ENCODE measurements around the gene SYAP1.
"Not testable (repeated sequence)": the region's sequence is repeated elsewhere in the genome, so short reads cannot be mapped to it uniquely, and the experiment has no call there.

SYAP1 gene

DNA sequence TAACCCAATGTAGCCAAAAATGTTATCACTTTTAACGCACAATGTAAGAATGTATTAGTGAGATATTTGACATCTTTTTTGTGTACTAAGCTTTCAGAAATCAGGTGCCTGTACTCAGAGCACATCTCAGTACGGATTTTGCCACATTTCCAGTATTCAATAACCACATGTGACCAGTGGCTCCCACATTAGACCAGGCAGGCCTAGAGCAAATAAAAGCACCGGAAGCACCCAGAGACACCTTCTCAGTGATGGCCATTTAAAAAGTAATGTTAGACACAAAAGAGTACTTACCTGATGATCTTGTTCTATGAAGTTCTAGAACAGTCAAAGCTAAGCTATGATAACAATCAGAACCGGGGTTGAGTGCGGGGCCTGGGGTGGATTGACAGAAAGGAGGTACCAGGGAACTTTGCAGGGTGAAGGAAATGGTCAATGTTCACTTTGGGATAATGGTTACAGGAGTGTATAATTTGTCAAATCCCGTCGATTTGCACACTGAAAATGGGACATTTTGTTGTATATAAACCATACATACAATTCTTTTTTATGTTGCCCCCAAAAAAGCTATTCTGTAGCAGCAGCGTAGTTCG lies 8.1 kb upstream of the SYAP1 start:
- in situ Hi-C loops (cut with MboI; ENCODE audit: low sequenced_read_pairs): no loop called here
- Histone ChIP-seq H3K27me3 (ENCODE audit: low read depth) (no peaks in the 10 kb centered on the region), H3K4me1 (peaks cover 2% of the 10 kb centered on the region; the same call in 1 of the 2 replicates), H3K4me3 (peak overlapping the region; percentile 64), H3K9me3 (no peaks in the 10 kb centered on the region), H3K36me3 (replicated peaks) (peaks cover 7% of the 10 kb centered on the region)
- peak; percentile 4 to 17 for DNase-seq (ENCODE audit: low spot score in 2 of 2)

DNA sequence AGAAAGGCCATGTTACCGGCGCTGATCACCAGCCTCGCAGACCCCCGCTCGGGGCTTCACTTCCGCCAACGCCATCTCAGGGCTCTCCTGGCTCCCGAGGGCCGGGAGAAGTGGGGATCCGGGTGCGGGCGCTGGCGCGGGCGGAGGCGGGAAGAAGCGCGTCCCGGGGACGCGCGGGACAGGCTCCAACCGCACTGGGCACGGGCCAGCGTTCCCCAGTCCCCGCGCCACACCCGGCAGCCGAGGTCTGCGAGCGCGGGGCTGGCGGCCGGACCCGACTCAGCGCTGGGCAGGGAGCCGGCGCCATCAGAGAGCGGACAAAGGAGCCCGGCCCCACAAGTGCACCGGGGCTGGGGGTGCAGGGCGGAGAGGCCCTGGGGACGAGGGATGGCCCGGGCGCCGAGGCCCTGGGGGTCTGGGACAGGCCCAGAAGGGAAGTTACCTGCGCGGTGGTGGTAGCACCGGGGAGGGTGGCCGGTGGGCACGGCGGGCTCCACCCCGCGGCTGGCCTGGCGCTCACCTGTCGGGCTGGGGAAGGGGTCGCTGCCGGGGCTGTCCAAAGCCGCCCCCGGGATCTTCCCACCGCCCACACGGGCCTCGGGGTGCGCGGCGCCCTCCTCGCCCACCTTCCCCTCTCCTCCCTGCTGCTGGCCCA lies 7.4 kb upstream of the SYAP1 start:
- no peaks in the 10 kb centered on the region for H3K9me3 ChIP-seq
- peaks cover 6% of the 10 kb centered on the region for H3K36me3 ChIP-seq (replicated peaks)
- H3K4me3 ChIP-seq: peak overlapping the region; percentile 64
- peak in 1 of 2 experiments; percentile 46 for DNase-seq (ENCODE audit: low spot score in 2 of 2)
- H3K4me1 ChIP-seq: peaks cover 2% of the 10 kb centered on the region; the same call in 1 of the 2 replicates
- in situ Hi-C loops (cut with MboI; ENCODE audit: low sequenced_read_pairs): no loop called here
- H3K27me3 ChIP-seq (ENCODE audit: low read depth): no peaks in the 10 kb centered on the region

DNA sequence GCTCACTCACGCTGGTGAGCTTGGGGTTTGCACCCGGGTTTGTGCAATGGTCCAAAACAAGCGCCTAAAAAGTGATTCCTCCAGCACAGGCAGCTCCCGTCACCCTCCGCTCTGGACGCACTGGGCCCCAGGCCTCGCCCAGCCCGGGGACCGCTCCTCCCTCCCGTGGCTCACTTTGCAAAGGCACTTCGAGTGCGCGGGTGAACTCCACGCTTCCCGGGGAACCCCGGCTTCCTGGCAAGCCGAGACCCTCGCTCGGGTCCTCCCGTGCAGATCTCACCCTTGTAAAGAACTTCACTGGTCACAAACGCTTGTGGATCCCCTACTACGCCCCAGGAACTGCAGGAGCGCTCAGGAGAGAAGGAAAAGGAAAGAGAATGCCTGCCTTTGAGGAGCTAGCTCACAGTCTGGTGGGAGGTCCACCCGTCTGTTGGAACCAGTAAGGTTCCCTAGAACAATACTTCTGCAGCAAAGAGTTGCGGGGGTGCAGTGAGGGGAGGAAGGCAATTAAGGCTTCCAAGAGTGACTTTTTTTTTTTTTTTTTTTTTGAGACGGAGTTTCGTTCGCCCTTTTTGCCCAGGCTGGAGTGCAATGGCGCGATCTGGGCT lies 6.8 kb upstream of the SYAP1 start, which contains the start of gene CTPS2:
Gene CTPS2 (minus strand): TSS at position 122 of the 608 bp plus-strand sequence. CDS start 9,767 bp downstream, outside the sequence.
- peak; percentile 55 to 86 for DNase-seq (ENCODE audit: low spot score in 2 of 2)
- in situ Hi-C loops (cut with MboI; ENCODE audit: low sequenced_read_pairs): no loop called here
- Histone ChIP-seq H3K27me3 (ENCODE audit: low read depth) (no peaks in the 10 kb centered on the region), H3K36me3 (replicated peaks) (no peaks in the 10 kb centered on the region; the same call in 1 of the 2 replicates), H3K4me1 (peaks cover 2% of the 10 kb centered on the region; the same call in 1 of the 2 replicates), H3K9me3 (no peaks in the 10 kb centered on the region), H3K4me3 (peak within 1 kb of the TSS; percentile 64)

DNA sequence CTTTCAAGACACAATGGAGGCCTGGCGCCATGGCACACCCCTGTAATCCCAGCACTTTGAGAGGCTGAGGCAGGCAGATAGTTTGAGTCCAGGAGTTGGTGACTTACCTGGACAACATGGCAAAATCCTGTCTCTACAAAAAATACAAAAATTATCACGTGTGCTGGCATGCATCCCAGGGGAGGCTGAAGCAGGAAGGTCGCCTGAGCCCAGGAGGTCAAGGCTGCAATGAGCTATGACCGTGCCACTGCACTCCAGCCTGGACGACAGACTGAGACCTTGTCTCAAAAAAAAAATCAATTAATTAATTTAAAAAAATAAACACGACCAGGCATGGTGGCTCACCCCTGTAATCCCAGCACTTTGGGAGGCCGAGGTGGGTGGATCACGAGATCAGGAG lies 4.9 kb upstream of the SYAP1 start:
- Histone ChIP-seq H3K9me3 (no peaks in the 10 kb centered on the region), H3K27me3 (ENCODE audit: low read depth) (no peaks in the 10 kb centered on the region), H3K36me3 (replicated peaks) (no peaks in the 10 kb centered on the region), H3K4me3 (no peak overlapping the region), H3K4me1 (peaks cover 6% of the 10 kb centered on the region)
- in situ Hi-C loops (cut with MboI; ENCODE audit: low sequenced_read_pairs): no loop called here
- no peak for DNase-seq (ENCODE audit: low spot score in 2 of 2)

DNA sequence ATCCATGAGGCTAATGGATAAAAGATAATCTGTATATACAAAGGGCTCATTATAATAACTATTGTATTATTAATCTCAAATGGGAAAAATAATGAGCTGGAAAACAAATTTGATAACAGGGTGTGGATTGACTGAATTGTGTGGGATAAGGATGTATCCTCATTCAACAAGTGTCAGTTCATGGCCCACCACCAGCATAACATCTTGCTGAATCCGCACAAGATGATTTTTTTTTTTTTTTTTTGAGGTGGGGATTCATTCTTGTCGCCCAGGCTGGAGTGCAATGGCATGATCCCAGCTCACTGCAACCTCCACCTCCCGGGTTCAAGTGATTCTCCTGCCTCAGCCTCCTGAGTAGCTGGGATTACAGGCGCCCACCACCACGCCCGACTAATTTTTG lies 3.8 kb upstream of the SYAP1 start:
- H3K4me1 ChIP-seq; DNase-seq (ENCODE audit: low spot score in 2 of 2); H3K36me3 ChIP-seq (replicated peaks); H3K27me3 ChIP-seq (ENCODE audit: low read depth); H3K4me3 ChIP-seq; H3K9me3 ChIP-seq; in situ Hi-C loops (cut with MboI; ENCODE audit: low sequenced_read_pairs): not testable (repeated sequence)

DNA sequence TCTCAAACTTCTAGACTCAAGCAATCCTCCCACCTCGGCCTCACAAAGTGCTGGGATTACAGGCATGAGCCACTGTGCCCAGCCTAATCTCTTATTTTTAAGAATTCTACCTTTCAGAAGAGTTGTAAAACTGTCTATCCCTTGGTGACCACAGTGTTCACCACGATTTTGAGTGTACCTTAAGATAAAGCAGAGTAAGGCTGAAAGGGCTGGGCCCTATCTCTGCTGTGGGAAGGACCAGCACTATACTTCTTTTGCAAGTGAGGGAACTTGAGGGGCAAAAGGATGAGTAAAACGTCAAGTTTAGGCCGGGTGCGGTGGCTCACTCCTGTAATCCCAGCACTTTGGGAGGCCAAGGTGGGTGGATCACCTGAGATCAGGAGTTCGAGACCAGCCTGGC lies 3.0 kb upstream of the SYAP1 start:
- H3K9me3 ChIP-seq; H3K27me3 ChIP-seq (ENCODE audit: low read depth); H3K4me3 ChIP-seq; H3K4me1 ChIP-seq; DNase-seq (ENCODE audit: low spot score in 2 of 2); in situ Hi-C loops (cut with MboI; ENCODE audit: low sequenced_read_pairs); H3K36me3 ChIP-seq (replicated peaks): not testable (repeated sequence)

DNA sequence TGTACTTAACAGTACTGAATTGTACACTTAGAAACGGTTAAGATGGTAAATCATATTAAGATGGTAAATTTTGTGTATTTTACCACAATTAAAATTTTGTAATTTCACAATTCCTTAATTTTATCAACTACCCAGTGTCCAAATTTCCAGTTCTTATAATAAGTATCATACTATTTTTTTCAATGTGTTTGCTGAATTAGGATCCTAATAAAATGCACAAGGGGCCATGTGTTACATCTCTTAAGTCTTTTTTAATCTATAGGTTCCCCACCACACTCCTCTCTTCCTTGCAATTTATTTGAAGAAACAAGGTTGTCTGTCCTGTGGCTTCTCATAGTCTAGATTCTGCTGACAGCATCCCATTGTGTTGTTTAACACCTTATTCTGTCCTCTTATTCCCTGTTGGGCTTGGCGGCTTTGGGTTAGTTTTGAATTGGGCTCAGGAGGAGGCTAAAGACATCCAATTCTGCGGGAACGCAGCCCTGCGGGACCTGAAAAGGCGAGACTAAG lies 533 bp upstream of the SYAP1 start:
- DNase-seq (ENCODE audit: low spot score in 2 of 2): no peak
- in situ Hi-C loops (cut with MboI; ENCODE audit: low sequenced_read_pairs): no loop called here

DNA sequence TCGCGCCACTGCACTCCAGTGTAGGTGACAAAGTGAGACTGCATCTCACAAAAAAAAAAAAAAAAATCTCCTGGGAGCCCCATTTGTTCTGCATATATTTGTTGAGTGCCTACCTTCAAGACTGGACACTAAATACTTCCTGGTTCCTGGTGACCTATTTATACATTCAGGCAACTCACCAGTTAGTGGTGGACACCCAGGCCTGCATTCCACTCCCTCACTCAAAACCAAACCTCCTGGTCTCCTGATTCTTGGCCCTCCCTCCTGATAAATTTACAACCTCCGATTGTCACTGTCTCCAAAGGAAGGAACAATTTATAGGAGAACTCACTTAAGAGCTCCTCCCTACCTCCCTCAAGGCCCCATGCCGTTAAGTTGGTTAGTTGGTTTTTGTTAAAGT lies 3.1 kb downstream of the SYAP1 start:
- no peaks in the 10 kb centered on the region for H3K27me3 ChIP-seq (ENCODE audit: low read depth)
- no peaks in the 10 kb centered on the region for H3K9me3 ChIP-seq
- no peak for DNase-seq (ENCODE audit: low spot score in 2 of 2)
- in situ Hi-C loops (cut with MboI; ENCODE audit: low sequenced_read_pairs): loop anchor here (5.0 kb wide), 1 partner anchor 50 kb away; no protein-coding TSS in a partner anchor
- no peaks in the 10 kb centered on the region for H3K36me3 ChIP-seq (replicated peaks)
- H3K4me1 ChIP-seq: peaks cover 10% of the 10 kb centered on the region
- no peak overlapping the region for H3K4me3 ChIP-seq

More for the DNA sequence above, 533 bp upstream of the SYAP1 start:
- Histone ChIP-seq H3K4me1 (peaks cover 4% of the 10 kb centered on the region), H3K9me3 (no peaks in the 10 kb centered on the region), H3K36me3 (replicated peaks) (no peaks in the 10 kb centered on the region), H3K27me3 (ENCODE audit: low read depth) (no peaks in the 10 kb centered on the region), H3K4me3 (peak overlapping the region; percentile 88)

DNA sequence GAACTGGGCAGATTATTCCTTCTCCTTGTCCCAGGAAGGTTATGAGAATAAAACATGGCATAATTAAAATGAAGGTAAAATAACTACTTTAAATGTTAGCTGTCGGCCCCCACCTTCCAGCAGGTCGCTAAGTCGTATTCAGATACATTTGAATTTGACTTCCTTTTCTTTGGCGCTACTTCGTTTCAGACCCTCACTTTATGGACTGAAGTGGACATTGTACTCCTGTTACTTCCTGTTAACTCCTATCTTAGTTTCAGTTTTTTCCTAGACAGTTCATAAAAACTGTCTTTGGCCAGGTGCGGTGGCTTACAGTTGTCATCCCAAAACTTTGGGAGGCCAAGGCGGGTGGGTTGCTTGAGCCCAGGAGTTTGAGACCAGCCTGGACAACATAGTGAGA lies 5.7 kb downstream of the SYAP1 start:
- no peaks in the 10 kb centered on the region for H3K27me3 ChIP-seq (ENCODE audit: low read depth)
- no peak overlapping the region for H3K4me3 ChIP-seq
- no peaks in the 10 kb centered on the region for H3K36me3 ChIP-seq (replicated peaks)
- H3K9me3 ChIP-seq: peaks cover 6% of the 10 kb centered on the region; the same call in 1 of the 2 replicates
- in situ Hi-C loops (cut with MboI; ENCODE audit: low sequenced_read_pairs): no loop called here
- no peak for DNase-seq (ENCODE audit: low spot score in 2 of 2)
- peaks cover 6% of the 10 kb centered on the region; the same call in 1 of the 2 replicates for H3K4me1 ChIP-seq

DNA sequence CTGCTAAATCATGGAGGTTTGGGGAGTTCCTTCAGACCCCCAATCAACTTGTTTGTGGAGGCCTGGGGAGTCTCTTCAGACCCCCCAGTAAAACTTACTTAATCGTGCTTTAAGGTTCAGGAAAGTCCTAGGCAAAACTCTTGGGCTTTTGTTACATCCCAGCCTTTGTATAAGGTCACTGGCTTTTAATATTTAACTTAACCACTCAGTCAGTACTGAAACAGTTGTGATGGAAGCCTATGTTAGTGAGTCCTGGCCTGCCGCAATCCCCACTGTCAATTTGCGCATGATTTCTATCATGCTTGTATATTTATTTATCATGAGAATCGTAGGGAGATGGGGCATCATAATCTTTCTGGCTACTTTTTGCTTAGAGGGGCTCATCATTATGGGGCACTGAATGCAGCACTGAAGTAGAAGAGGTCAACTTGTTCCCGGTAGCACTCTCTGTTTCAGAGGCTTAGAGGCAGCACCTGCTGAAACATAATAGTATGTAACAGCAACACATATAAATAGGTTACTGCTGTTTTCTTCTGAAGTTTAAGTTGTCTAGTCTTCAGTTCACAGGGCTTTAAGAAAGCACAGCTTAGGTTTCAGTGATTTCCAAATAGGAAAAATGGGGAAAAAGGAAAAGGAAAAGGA lies 7.1 kb downstream of the SYAP1 start:
- in situ Hi-C loops (cut with MboI; ENCODE audit: low sequenced_read_pairs); H3K27me3 ChIP-seq (ENCODE audit: low read depth); H3K9me3 ChIP-seq; H3K4me3 ChIP-seq; H3K36me3 ChIP-seq (replicated peaks); DNase-seq (ENCODE audit: low spot score in 2 of 2); H3K4me1 ChIP-seq: not testable (repeated sequence)

DNA sequence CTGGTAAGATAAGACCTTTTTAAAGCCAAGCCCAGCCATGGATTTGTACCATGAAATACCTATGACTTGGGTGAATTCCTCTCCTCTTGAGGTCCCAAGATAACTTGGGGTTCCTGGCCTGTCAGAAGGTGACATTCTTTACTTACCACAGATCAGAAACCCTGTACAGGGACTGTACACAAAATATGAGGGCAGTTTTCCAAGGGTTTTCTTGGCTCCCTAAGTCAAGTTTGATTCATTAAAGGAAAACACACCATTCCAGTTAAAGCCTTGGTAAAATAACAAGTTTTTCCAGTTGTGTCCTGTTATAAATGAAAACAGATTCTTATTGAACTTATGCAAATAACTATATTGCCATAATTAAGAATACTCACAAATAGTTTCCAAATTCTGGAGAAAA lies 8.2 kb downstream of the SYAP1 start:
- peaks cover 6% of the 10 kb centered on the region; the same call in 1 of the 2 replicates for H3K4me1 ChIP-seq
- H3K9me3 ChIP-seq: peaks cover 6% of the 10 kb centered on the region; the same call in 1 of the 2 replicates
- no peak overlapping the region for H3K4me3 ChIP-seq
- H3K27me3 ChIP-seq (ENCODE audit: low read depth): no peaks in the 10 kb centered on the region
- no peaks in the 10 kb centered on the region for H3K36me3 ChIP-seq (replicated peaks)
- no peak for DNase-seq (ENCODE audit: low spot score in 2 of 2)
- in situ Hi-C loops (cut with MboI; ENCODE audit: low sequenced_read_pairs): no loop called here

DNA sequence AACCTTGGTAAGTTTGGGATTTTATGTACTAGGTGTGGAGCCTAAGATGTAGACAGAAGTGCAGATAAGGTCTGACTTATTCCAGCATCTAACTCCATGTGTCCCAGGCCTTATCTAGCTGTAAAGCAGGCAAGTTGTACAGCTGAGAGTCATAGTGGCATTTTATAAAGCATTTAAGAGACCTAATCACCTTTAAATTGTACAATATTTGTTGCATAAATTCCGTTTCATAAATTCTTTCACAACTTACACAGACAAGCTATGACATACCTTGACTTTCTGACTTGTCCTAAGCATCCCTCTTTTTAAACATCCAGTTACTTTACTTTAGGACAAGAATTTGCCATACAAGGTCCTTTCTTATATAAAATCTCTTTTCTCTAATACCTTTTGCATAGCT lies 11.0 kb downstream of the SYAP1 start:
- DNase-seq (ENCODE audit: low spot score in 2 of 2): no peak
- in situ Hi-C loops (cut with MboI; ENCODE audit: low sequenced_read_pairs): no loop called here
- H3K27me3 ChIP-seq (ENCODE audit: low read depth): no peaks in the 10 kb centered on the region
- peaks cover 3% of the 10 kb centered on the region; the same call in 1 of the 2 replicates for H3K4me1 ChIP-seq
- no peak overlapping the region for H3K4me3 ChIP-seq
- H3K9me3 ChIP-seq: peaks cover 6% of the 10 kb centered on the region; the same call in 1 of the 2 replicates
- peaks cover 3% of the 10 kb centered on the region for H3K36me3 ChIP-seq (replicated peaks)

DNA sequence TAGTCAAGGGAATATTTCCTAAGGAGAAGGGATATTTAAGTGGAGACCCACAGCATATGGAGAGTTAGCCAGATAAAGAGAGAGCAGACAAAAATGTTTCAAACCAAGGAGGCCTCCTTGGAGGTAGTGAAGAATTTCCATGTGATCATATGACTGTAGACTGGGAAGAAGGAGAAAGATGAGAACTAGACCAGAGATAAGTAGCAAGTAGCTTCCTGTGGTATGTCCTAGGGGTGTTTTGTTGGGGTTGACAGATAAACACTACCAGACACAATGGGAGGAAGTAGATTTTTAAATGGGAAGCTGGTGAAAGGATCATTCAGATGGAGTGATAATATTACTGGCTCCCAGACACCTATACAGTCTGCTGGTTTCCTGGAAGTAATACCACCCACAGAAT lies 13.6 kb downstream of the SYAP1 start:
- in situ Hi-C loops (cut with MboI; ENCODE audit: low sequenced_read_pairs): no loop called here
- Histone ChIP-seq H3K4me1 (no peaks in the 10 kb centered on the region), H3K27me3 (ENCODE audit: low read depth) (no peaks in the 10 kb centered on the region), H3K4me3 (no peak overlapping the region), H3K9me3 (peaks cover 6% of the 10 kb centered on the region; the same call in 1 of the 2 replicates), H3K36me3 (replicated peaks) (peaks cover 29% of the 10 kb centered on the region)
- DNase-seq (ENCODE audit: low spot score in 2 of 2): no peak
